ENCODE data around the gene ACAD11.
A peak's percentile ranks its signal among the peaks of the same experiment; 100 is the strongest.
"Not testable (repeated sequence)": the region's sequence is repeated elsewhere in the genome, so short reads cannot be mapped to it uniquely, and the experiment has no call there.

The ACAD11 gene

GRCh38 chr3:132597660-132598059 is 61.9 kb downstream of the ACAD11 start:
- DNase-seq (ENCODE audit: low spot score) = no peak

GRCh38 chr3:132596816-132597433 is 62.7 kb downstream of the ACAD11 start, which contains the start of gene ACKR4:
ACKR4 (plus strand) TSS chr3:132597270; CDS start chr3:132600398, 3,128 bp downstream.
- DNase-seq (ENCODE audit: low spot score) = no peak

GRCh38 chr3:132596326-132596725 is 63.3 kb downstream of the ACAD11 start:
- no peak for DNase-seq (ENCODE audit: low spot score)

- DNase-seq (ENCODE audit: low spot score) = peak; percentile 48
These were observed 64.6 kb downstream of the ACAD11 start for GRCh38 chr3:132595014-132595413.

- DNase-seq (ENCODE audit: low spot score) = no peak
These were observed 65.1 kb downstream of the ACAD11 start for GRCh38 chr3:132594498-132594897.

DNA sequence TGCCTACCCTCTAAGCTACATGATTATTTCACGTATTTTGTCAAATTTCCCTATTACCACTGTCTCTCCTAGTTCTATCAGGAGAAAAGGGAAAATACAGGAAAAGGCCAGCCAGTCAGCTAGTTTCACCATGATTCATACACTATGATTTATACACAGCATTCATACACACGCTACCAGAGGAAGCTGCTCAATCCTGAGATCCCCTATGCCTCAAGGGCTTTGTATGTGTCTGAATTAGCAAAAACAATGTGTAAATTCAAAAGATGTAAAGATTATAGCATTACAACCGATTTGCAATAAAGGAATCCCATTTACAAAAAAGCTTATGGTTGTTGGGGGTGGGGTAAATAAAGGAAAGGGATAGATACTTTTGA is 65.7 kb downstream of the ACAD11 start:
- peak; percentile 59 for DNase-seq (ENCODE audit: low spot score)

- DNase-seq (ENCODE audit: low spot score) = no peak
These were observed 66.2 kb downstream of the ACAD11 start for GRCh38 chr3:132593241-132593946.

- DNase-seq (ENCODE audit: low spot score) = no peak
These were observed 67.4 kb downstream of the ACAD11 start for GRCh38 chr3:132592216-132592615.

DNA sequence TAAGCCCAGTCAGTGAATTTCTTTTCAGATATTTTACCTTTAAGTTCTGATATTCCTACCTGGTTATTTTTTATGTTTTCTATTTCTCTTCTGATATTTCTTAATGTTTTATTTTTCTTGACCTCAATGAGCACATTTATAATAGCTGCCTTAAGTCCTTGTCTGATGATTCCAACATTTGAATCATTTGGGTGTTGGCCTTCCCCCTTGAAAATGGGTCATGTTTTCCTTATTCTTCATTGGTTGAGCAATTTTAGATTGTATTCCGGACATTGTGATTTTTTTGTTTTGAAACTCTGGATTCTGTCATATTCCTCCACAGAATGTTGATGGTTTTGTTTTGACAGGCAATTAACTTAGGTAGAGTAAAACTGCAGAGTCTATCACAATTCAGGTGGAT is 72.2 kb downstream of the ACAD11 start:
- no peak for DNase-seq (ENCODE audit: low spot score)

DNA sequence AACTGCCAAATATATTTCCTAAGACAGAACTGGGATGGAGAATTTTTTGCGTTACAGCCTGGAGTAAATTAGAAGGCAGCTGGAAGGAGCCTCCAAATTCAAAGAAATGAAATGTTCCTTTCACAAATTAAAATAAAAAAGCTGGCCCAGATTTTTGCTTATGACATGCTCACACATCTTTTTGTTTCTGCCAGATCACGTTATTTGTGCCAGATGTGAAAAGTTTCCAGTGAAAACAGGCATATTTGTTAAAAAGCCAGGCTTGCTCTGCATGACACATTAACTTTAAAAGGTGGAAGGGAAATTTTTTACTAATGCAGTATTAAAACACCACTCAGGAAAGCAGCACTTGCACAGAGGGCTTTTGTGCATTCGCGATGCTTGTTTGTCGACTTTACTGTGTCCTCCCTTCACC is 85.8 kb downstream of the ACAD11 start:
- DNase-seq (ENCODE audit: low spot score) = peak; percentile 42

DNA sequence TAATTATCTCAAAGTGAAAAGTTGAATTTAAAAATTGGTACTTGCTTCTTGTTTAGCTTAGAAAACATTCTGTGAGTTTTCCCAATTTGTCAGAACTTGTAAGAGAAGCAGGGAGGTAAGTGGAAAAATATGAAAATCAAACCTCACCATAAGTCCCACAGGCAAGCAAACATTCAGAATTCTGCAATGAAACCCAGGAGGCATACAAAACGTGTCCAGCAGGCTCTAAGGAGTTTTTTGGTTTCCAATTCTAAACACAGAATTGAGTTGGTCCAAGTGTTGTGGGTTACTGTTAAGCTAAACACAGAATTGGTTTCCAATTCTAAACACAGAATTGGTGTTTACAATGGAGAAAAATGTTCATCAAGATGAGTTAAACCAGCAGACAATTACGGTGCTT is 89.6 kb downstream of the ACAD11 start:
- no peak for DNase-seq (ENCODE audit: low spot score)

- peak; percentile 20 for DNase-seq (ENCODE audit: low spot score)
These were observed 90.0 kb downstream of the ACAD11 start for GRCh38 chr3:132569580-132569979.

DNA sequence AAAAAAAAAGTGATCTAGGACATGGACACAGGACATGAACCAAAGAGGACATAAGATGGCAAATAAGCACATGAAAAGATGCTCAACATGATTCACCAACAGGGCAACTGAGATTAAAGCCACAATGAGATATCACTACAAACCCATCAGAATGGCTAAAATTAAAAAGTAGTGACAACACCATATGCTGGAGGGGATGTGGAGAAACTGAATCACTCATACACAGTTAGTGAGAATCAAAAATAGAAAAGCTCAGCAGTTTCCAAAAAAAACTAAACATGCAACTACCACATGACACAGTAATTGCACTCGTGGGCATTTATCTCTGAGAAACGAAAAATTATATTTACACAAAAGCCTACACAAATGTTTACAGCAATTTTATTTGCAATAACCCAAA is 90.5 kb downstream of the ACAD11 start:
- no peak for DNase-seq (ENCODE audit: low spot score)

GRCh38 chr3:132568422-132568821 is 91.2 kb downstream of the ACAD11 start:
- no peak for DNase-seq (ENCODE audit: low spot score)

GRCh38 chr3:132564070-132564465 is 95.5 kb downstream of the ACAD11 start:
- no peak for DNase-seq (ENCODE audit: low spot score)

- DNase-seq (ENCODE audit: low spot score) = peak; percentile 37
These were observed 96.1 kb downstream of the ACAD11 start for GRCh38 chr3:132563420-132564069.

- DNase-seq (ENCODE audit: low spot score) = no peak
These were observed 98.6 kb downstream of the ACAD11 start for GRCh38 chr3:132561003-132561402.

DNA sequence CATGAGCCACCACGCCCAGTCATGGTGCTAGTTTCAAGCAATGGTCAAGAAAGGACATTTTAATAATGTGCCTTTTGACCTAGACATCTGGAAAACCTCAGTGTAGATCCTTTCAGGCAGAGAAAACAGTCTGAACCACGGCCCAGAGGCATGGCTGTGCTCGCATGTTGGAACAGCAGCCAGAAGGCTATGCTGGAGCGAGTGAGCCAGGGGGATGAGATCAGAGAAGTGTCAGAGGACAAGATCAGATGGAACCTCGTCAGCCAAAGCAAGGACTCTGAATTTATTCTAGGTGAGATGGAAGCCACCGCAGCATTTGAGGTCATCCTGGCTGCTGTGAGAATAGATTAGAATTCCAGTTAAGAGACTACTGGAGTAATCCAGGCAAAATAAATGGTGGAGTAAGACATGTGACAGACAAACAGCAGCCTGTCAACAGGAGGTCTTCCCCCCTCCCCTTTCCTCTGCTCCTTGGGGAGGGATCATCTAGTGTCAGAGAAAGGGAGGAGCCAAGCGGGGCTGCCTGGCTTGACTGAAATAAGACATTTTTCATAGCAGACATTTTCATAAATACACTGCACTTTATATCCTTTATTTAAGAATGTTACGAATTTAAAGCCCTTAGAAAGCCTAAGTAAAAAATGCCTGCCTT is 103.0 kb downstream of the ACAD11 start:
- DNase-seq (ENCODE audit: low spot score) = no peak

- DNase-seq (ENCODE audit: low spot score) = not testable (repeated sequence)
These were observed 103.6 kb downstream of the ACAD11 start for GRCh38 chr3:132556036-132556386.

GRCh38 chr3:132555306-132556035 is 104.1 kb downstream of the ACAD11 start:
- DNase-seq (ENCODE audit: low spot score) = no peak

- DNase-seq (ENCODE audit: low spot score) = peak; percentile 19
These were observed 105.2 kb downstream of the ACAD11 start for GRCh38 chr3:132554437-132554836.

- DNase-seq (ENCODE audit: low spot score) = no peak
These were observed 105.8 kb downstream of the ACAD11 start for GRCh38 chr3:132553826-132554225.

Data from GM03348 (cell line).